Right ventricle myocardium inferior (tissue), 1 donor: ENCODE data around the gene FRAS1. TPM values are rescaled to one million over a fixed set of nuclear protein-coding genes. Genes with fewer than 3 reads are reported as not detected.
"Not testable (repeated sequence)": the region's sequence is repeated elsewhere in the genome, so short reads cannot be mapped to it uniquely, and the experiment has no call there.

Source experiments
- ATAC-seq: fragments of 200-7000 bp; cut with Tn5 transposase; one replicate; pipeline ENCODE4 v1.9.1; 2020; ENCODE audit warnings: mild to moderate bottlenecking, moderate library complexity
- DNase-seq: peaks from one replicate; pipeline ENCODE4 v3.0.0; 2021; ENCODE audit errors: missing footprints
- intact Hi-C: fragments of 100-400 bp; cut with DNase I; formaldehyde crosslinking; loops from one replicate; pipeline ENCODE4 v1.11.0; 2022
- total RNA-seq: library from RNA; stranded (reverse); fragmentation: NEBNext Ultra II Directional; extraction: Animal tissue kit (Norgen Biotek cat#: 25700); gene quantifications from one replicate; pipeline ENCODE4 v1.2.1, GENCODE V29; 2021
- donor health status: DM: no; HTN: yes; CAD: no; lungs with severe emphysema.

The FRAS1 gene
- total RNA-seq, 1 donor from 2014 or later, result 2.2 TPM

- DNase-seq (no peak), ATAC-seq (no peak)
- intact Hi-C loops, result no loop called here
Measured at GRCh38 chr4:78325271-78326157, 268.4 kb downstream of the FRAS1 start.

DNA sequence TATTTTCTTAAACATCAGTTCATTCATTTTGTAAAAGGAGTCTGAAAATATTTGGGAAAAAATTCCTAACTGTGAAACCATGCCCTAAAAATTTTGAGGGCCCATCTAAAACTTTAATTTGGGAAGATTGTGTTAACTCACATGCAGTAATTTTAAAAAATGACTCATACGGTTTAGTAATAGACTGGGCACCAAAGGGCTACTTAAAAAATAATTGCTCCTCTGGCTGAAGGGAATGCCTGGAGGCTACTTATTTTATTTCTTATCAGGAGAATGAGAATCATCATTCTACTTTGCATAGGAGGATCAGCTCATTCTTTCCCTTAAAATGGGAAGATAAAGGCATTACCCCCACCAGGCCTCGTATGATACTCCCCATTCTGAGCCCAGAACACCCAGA, 271.5 kb downstream of the FRAS1 start:
- DNase-seq, ATAC-seq, intact Hi-C loops: not testable (repeated sequence)

GRCh38 chr4:78331186-78331585, 274.1 kb downstream of the FRAS1 start:
- DNase-seq (no peak), ATAC-seq (no peak)
- intact Hi-C loops, result no loop called here

DNA sequence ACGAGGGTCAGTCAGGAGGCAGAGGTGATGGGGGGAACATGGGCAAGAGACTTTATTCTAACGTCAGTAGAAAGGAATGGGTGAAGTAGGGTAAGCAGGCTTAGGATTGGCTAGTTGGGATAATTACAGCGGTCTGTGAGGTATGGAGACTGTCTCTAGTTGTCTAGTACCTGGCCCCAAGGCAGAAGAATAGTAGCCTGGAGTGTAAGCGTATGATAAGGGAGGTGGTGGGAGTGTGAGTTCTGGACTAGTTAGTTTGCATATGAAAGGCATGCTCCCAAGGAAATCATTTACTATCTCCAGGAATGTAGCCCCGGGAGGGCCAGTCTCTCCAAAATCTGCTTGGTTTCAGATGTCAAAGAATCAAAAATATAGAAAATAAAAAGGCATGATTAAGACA, 274.8 kb downstream of the FRAS1 start:
- ATAC-seq (no peak), DNase-seq (no peak)
- intact Hi-C loops, result no loop called here

DNA sequence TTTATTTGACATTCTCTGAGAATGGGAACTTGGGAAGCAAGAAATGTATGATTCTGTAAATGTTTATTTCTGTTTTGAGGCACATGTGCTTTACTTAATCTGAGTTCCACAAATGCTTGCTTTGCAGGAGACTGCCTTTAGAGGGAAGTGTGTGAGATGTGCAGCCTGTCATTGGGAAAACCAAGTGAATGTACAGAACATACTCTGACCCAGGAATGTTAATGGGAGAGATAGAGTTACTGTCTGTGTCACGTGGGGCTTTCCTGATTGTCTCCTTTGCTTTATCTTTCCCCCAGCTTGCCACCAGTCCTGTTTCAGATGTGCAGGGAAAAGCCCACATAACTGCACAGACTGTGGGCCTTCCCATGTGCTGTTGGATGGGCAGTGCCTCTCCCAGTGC, 275.9 kb downstream of the FRAS1 start:
- intact Hi-C loops, result no loop called here

GRCh38 chr4:78336093-78336943, 279.2 kb downstream of the FRAS1 start:
- ATAC-seq (peak; percentile 46), DNase-seq (peak; percentile 34)
- intact Hi-C loops, result no loop called here

More for the DNA sequence above, 275.9 kb downstream of the FRAS1 start:
- ATAC-seq (no peak), DNase-seq (no peak)

DNA sequence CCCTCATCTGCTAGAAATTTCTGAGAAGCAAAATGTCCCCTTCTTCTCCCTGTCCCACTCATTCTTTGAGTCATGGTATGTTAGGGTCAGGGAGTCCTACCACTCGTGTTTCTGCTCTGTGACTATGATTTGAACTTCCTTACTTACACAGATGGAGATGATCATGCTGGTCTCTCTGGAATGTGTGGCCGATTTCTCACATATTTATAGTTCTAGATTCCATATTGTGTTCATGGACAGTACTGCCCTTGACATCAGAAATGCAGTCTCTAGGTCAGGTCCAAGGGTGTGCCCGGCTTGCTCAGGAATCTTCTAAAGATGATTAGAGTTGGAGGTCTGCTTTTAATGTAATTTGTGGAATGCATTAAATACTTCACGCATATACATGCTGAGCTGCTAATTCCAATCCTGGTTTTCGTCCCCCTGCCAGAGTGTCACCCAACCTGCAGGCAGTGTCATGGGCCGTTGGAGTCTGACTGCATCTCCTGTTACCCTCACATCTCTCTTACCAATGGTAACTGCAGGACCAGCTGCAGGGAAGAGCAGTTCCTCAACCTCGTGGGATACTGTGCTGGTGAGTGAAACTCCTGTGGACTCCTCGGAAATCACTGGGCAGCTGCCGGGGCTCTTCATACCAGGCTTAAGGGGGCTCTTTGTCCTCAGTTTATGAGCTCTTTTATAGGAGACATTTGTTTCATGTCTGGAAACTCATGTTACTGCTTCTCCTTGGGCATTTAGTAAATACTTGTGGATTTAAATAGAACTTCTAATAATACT, 280.3 kb downstream of the FRAS1 start:
- DNase-seq, result no peak
- ATAC-seq, result no peak
- intact Hi-C loops, result no loop called here

GRCh38 chr4:78342125-78342524, 285.0 kb downstream of the FRAS1 start:
- intact Hi-C loops, result no loop called here
- ATAC-seq, result no peak
- DNase-seq, result no peak

- ATAC-seq (no peak), DNase-seq (no peak)
- intact Hi-C loops, result no loop called here
Measured at GRCh38 chr4:78343682-78344081, 286.6 kb downstream of the FRAS1 start.

DNA sequence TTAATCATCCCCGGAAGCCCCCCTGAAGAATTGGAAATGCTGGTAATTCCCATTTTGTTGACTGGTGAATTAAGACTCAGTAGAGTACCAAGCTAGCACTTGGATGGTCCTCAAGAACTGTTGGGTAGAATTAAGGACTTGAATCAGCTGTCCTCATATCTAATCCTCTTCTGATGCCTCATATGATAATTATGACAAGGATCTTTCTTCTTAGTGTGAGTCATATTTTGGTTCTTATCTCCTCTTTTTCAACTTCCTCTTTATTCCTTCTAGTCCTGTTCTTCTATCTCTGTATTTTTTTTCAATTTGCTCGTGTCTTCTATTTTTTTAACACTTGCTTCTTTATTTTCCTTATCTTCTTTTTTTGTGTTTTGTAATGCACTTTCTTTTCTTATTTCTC, 288.1 kb downstream of the FRAS1 start:
- no peak for ATAC-seq
- intact Hi-C loops, result no loop called here
- DNase-seq, result no peak

DNA sequence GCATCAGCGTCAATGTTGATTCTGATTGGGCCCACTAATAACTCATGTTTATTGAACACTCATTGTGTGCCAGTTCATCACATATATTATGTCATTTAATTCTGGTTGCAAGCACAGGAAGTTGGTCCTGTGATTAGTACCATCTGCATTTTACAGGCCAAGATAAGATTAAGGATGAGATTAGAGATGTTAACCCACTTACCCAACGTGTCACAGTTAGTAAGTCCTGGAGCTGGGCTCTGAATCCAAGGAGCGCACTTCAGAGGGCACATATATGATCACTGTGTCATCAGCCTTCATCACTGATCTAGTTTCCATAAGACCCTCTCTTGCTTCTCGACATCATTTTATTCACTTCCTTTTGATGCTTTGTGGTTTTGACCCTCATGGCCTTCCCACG, 289.1 kb downstream of the FRAS1 start:
- no peak for DNase-seq
- ATAC-seq, result no peak
- intact Hi-C loops, result no loop called here

DNA sequence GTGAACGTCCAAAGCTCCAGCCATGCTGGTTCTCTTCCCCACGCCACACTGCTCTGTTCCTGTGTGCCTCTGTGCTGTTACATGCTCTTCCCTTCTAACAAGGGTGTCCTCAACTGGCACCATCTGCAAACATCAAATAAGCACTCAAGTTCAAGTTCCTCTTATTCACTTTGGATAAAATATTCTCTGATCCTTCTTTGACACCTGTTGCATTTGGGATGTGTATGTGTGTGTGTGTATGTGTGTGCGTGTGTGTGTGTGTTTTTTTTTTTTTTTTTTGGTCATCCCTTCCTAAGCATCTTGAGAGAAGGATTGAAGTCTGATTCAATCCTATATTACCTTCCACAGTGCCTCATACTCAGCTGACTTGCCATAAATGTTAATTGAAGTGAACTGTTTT, 290.4 kb downstream of the FRAS1 start:
- DNase-seq, result no peak
- no peak for ATAC-seq
- intact Hi-C loops, result no loop called here

DNA sequence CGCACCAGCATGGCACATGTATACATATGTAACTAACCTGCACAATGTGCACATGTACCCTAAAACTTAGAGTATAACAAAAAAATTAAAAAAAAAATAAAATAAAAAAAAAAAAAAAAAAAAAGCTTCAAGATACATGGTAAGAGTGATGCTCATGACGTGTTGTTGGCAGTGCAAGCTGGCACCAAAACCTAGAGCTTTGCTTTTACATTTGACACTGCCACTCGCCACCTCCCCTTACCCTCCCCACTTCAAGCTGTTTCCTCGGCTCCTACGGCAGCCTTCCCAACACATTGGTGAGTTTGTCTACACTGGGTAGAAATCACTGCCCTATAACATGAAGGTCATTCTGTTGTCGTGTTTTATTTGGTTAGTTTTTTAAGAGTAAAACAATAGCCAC, 296.8 kb downstream of the FRAS1 start:
- intact Hi-C loops, result no loop called here
- ATAC-seq, result no peak
- no peak for DNase-seq

- ATAC-seq, result no peak
- no peak for DNase-seq
- intact Hi-C loops, result no loop called here
Measured at GRCh38 chr4:78354782-78355181, 297.7 kb downstream of the FRAS1 start.

DNA sequence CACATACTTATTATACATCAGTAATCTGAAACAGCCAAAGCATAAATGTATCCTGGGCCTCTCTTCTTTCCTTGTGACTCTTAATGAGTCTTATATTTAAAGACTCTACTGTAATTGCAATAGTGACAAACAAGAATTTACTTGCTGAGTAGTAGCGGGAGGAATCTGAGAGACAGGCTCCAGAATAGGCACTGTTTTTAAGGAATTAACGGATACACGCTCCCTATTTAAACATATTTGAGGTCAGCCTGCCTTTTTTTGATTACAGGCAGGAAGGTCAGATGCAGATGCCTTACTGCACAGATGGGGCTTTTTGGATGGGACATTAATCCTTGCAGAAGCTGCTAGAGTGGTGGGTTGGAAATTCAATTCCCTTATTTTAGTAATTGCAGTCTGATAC, 298.2 kb downstream of the FRAS1 start:
- intact Hi-C loops, result no loop called here
- ATAC-seq, result no peak
- no peak for DNase-seq

- intact Hi-C loops, result no loop called here
- DNase-seq (no peak), ATAC-seq (no peak)
Measured at GRCh38 chr4:78356251-78356786, 299.2 kb downstream of the FRAS1 start.

- DNase-seq, result no peak
- no peak for ATAC-seq
- intact Hi-C loops, result no loop called here
Measured at GRCh38 chr4:78357122-78357521, 300.0 kb downstream of the FRAS1 start.

GRCh38 chr4:78360466-78360865, 303.3 kb downstream of the FRAS1 start:
- no peak for ATAC-seq
- intact Hi-C loops, result no loop called here
- no peak for DNase-seq

DNA sequence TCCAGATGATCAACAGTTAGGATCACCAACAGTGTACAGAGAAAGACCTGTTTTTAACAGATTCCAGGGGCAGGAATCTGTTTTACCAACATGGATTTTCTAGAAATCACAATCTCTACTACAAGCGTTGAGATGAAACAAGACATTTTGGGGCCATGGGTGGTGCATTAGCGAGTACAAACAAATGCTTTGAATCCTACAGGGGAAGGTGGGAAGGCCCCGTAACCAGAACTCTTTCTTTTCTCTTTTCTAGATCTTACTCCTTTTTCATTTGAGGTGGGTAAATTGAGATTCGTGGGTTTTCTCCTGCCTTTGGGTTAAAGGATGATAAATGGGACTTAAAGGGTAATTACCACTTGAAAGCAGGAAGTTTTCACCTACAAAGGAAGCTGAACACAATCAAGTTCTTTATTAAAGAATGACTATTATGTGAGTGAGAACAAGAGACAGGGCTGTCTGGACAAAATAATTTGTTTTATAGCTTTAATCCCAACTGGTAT, 304.5 kb downstream of the FRAS1 start:
- intact Hi-C loops, result no loop called here
- ATAC-seq, result no peak
- DNase-seq, result no peak
